Neural progenitor cell (in vitro differentiated cells): ENCODE data around the gene GSDMA. TPM values are rescaled to one million over a fixed set of nuclear protein-coding genes. Genes with fewer than 3 reads are reported as not detected.
"Not testable (repeated sequence)": the region's sequence is repeated elsewhere in the genome, so short reads cannot be mapped to it uniquely, and the experiment has no call there.

Experiments used
- DNase-seq: peaks from one replicate; pipeline ENCODE4 v3.0.0-alpha.2; 2016; ENCODE audit warnings: low spot score
- H2AFZ ChIP-seq: fragments of 200-600 bp; sonication (generic); replicated peaks from 2 replicates; pipeline ENCODE4 v1.6.1; 2016; ENCODE audit warnings: antibody characterized with exemption
- H3F3A ChIP-seq: fragments of 200-600 bp; sonication (generic); 2 replicates; pipeline ENCODE4 v1.6.1; 2016; ENCODE audit warnings: antibody characterized with exemption, low read depth
- H3K27ac ChIP-seq: fragments of 200-600 bp; sonication (generic); 2 replicates; pipeline ENCODE4 v1.5.1; 2016; ENCODE audit warnings: mild to moderate bottlenecking
- H3K27me3 ChIP-seq: fragments of 200-600 bp; sonication (generic); 2 replicates; pipeline ENCODE4 v1.6.1; 2016; ENCODE audit warnings: mild to moderate bottlenecking, moderate library complexity
- H3K36me3 ChIP-seq: fragments of 200-600 bp; sonication (generic); 2 replicates; pipeline ENCODE4 v1.5.1; 2016
- H3K4me1 ChIP-seq: fragments of 200-600 bp; sonication (generic); 2 replicates; pipeline ENCODE4 v1.6.1; 2016; ENCODE audit warnings: mixed run types
- H3K4me2 ChIP-seq: fragments of 200-600 bp; sonication (generic); 2 replicates; pipeline ENCODE4 v1.6.1; 2016
- H3K4me3 ChIP-seq: fragments of 200-600 bp; sonication (generic); 2 replicates; pipeline ENCODE4 v1.5.1; 2016
- H3K79me2 ChIP-seq: fragments of 200-600 bp; sonication (generic); 2 replicates; pipeline ENCODE4 v1.6.1; 2016; ENCODE audit warnings: low read depth
- H3K9ac ChIP-seq: fragments of 200-600 bp; sonication (generic); 2 replicates; pipeline ENCODE4 v1.6.1; 2016
- H3K9me3 ChIP-seq: fragments of 200-600 bp; sonication (generic); 2 replicates; pipeline ENCODE4 v1.5.1; 2016; ENCODE audit warnings: low read depth
- H4K20me1 ChIP-seq: fragments of 200-600 bp; sonication (generic); 2 replicates; pipeline ENCODE4 v1.6.1; 2016; ENCODE audit warnings: low read depth
- H3K27ac Mint-ChIP-seq: 3 replicates; pipeline ENCODE4 v1.8.0; 2021; ENCODE audit warnings: mixed read lengths
- H3K27me3 Mint-ChIP-seq: 2 replicates; pipeline ENCODE4 v1.8.0; 2022; ENCODE audit warnings: low read depth, mild to moderate bottlenecking, inconsistent platforms, moderate library complexity, mixed read lengths; ENCODE audit not compliant: insufficient read depth
- H3K36me3 Mint-ChIP-seq: 3 replicates; pipeline ENCODE4 v1.8.0; 2021; ENCODE audit warnings: mixed read lengths
- H3K4me1 Mint-ChIP-seq: 3 replicates; pipeline ENCODE4 v1.8.0; 2021; ENCODE audit warnings: mixed read lengths
- H3K4me3 Mint-ChIP-seq: 3 replicates; pipeline ENCODE4 v1.8.0; 2021; ENCODE audit warnings: mild to moderate bottlenecking, moderate library complexity, mixed read lengths
- H3K9me3 Mint-ChIP-seq: 3 replicates; pipeline ENCODE4 v1.8.0; 2020; ENCODE audit warnings: mixed read lengths
- EZH2 ChIP-seq: fragments of 200-600 bp; sonication (generic); IDR thresholded peaks from 2 replicates; pipeline ENCODE4 v1.6.1; 2017; ENCODE audit warnings: antibody characterized with exemption, mild to moderate bottlenecking, moderate library complexity
- EZH2phosphoT487 ChIP-seq: fragments of 200-600 bp; sonication (generic); IDR thresholded peaks from 2 replicates; pipeline ENCODE4 v1.6.1; 2017; ENCODE audit warnings: antibody characterized with exemption
- total RNA-seq: library from RNA; depleted of rRNA; stranded (reverse); fragments of >200 nt; gene quantifications from 2 replicates; pipeline ENCODE4 v1.2.3, GENCODE V29; 2015; ENCODE audit warnings: low replicate concordance
- TF ChIP-seq, protein P1 (sequence below): fragments of 200-600 bp; sonication (generic); IDR thresholded peaks from 2 replicates; pipeline ENCODE4 v1.5.1; 2017; ENCODE audit warnings: antibody characterized with exemption, mild to moderate bottlenecking

The GSDMA gene
- total RNA-seq, 1 donor from 2014 or later: not detected

- Mint-ChIP-seq H3K4me1 (no peaks in the 10 kb centered on the region), H3K27me3 (no peaks in the 10 kb centered on the region), H3K9me3 (no peaks in the 10 kb centered on the region), H3K4me3 (peak overlapping the region; percentile 18), H3K27ac (peak overlapping the region; percentile 42), H3K36me3 (peaks cover 21% of the 10 kb centered on the region)
- Histone ChIP-seq H3K4me2 (no peak overlapping the region), H3K36me3 (no peaks in the 10 kb centered on the region), H3K9me3 (no peaks in the 10 kb centered on the region), H3K4me3 (no peak overlapping the region), H3F3A (peaks cover 11% of the 10 kb centered on the region), H3K27ac (no peak overlapping the region), H4K20me1 (no peaks in the 10 kb centered on the region), H2AFZ (no peak overlapping the region), H3K9ac (no peak overlapping the region), H3K27me3 (no peaks in the 10 kb centered on the region), H3K79me2 (no peaks in the 10 kb centered on the region), H3K4me1 (no peaks in the 10 kb centered on the region)
- no peak for TF ChIP-seq EZH2phosphoT487
- TF ChIP-seq, protein P1, sequence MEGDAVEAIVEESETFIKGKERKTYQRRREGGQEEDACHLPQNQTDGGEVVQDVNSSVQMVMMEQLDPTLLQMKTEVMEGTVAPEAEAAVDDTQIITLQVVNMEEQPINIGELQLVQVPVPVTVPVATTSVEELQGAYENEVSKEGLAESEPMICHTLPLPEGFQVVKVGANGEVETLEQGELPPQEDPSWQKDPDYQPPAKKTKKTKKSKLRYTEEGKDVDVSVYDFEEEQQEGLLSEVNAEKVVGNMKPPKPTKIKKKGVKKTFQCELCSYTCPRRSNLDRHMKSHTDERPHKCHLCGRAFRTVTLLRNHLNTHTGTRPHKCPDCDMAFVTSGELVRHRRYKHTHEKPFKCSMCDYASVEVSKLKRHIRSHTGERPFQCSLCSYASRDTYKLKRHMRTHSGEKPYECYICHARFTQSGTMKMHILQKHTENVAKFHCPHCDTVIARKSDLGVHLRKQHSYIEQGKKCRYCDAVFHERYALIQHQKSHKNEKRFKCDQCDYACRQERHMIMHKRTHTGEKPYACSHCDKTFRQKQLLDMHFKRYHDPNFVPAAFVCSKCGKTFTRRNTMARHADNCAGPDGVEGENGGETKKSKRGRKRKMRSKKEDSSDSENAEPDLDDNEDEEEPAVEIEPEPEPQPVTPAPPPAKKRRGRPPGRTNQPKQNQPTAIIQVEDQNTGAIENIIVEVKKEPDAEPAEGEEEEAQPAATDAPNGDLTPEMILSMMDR: no peak
- no peak for TF ChIP-seq EZH2
- DNase-seq: no peak
These were observed 34.0 kb downstream of the GSDMA start for GRCh38 chr17:39996800-39997199.

DNA sequence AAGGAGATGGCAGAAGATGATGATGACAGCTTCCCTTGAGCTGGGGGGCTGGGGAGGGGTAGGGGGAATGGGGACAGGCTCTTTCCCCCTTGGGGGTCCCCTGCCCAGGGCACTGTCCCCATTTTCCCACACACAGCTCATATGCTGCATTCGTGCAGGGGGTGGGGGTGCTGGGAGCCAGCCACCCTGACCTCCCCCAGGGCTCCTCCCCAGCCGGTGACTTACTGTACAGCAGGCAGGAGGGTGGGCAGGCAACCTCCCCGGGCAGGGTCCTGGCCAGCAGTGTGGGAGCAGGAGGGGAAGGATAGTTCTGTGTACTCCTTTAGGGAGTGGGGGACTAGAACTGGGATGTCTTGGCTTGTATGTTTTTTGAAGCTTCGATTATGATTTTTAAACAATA is 34.7 kb downstream of the GSDMA start:
- Mint-ChIP-seq H3K27me3 (no peaks in the 10 kb centered on the region), H3K27ac (no peak overlapping the region), H3K4me1 (no peaks in the 10 kb centered on the region), H3K9me3 (no peaks in the 10 kb centered on the region), H3K4me3 (no peak overlapping the region), H3K36me3 (peaks cover 21% of the 10 kb centered on the region)
- Histone ChIP-seq H2AFZ (no peak overlapping the region), H3F3A (peaks cover 11% of the 10 kb centered on the region), H3K4me2 (no peak overlapping the region), H3K9ac (no peak overlapping the region), H3K36me3 (no peaks in the 10 kb centered on the region), H3K79me2 (no peaks in the 10 kb centered on the region), H3K27ac (no peak overlapping the region), H3K4me3 (no peak overlapping the region), H4K20me1 (no peaks in the 10 kb centered on the region), H3K4me1 (no peaks in the 10 kb centered on the region), H3K27me3 (no peaks in the 10 kb centered on the region), H3K9me3 (no peaks in the 10 kb centered on the region)
- DNase-seq: no peak
- no peak for TF ChIP-seq EZH2phosphoT487
- TF ChIP-seq EZH2: no peak

DNA sequence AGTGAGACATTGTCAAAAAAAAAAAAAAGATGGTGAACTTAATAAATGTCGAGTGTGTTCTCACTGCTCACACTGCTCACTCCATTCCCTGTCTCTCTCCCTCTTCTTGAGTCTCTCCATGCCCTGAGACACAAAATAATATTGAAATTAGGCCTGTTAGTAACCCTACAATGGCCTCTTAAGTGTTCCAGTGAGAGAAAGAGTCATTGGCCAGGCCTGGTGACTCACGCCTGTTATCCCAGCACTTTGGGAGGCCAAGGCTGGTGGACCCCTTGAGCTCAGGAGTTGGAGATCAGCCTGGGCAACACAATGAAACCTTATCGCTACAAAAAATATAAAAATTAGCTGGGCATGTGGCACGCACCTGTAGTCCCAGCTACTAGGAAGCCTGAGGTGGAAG is 36.3 kb downstream of the GSDMA start:
- H3K27ac Mint-ChIP-seq: no peak overlapping the region
- H3K9me3 Mint-ChIP-seq: no peaks in the 10 kb centered on the region
- peaks cover 11% of the 10 kb centered on the region for H3F3A ChIP-seq
- no peak overlapping the region for H3K9ac ChIP-seq
- no peak overlapping the region for H2AFZ ChIP-seq
- H4K20me1 ChIP-seq: no peaks in the 10 kb centered on the region
- no peaks in the 10 kb centered on the region for H3K27me3 ChIP-seq
- no peaks in the 10 kb centered on the region for H3K4me1 ChIP-seq
- no peak overlapping the region for H3K4me3 ChIP-seq
- DNase-seq: no peak
- H3K79me2 ChIP-seq: no peaks in the 10 kb centered on the region
- no peak overlapping the region for H3K4me2 ChIP-seq
- no peak overlapping the region for H3K27ac ChIP-seq
- peaks cover 18% of the 10 kb centered on the region for H3K36me3 Mint-ChIP-seq
- TF ChIP-seq, protein P1: no peak
- TF ChIP-seq EZH2phosphoT487 (no peak), EZH2 (no peak)
- no peak overlapping the region for H3K4me3 Mint-ChIP-seq
- H3K36me3 ChIP-seq: no peaks in the 10 kb centered on the region
- H3K4me1 Mint-ChIP-seq: no peaks in the 10 kb centered on the region
- peaks cover under 1% of the 10 kb centered on the region for H3K27me3 Mint-ChIP-seq
- no peaks in the 10 kb centered on the region for H3K9me3 ChIP-seq

DNA sequence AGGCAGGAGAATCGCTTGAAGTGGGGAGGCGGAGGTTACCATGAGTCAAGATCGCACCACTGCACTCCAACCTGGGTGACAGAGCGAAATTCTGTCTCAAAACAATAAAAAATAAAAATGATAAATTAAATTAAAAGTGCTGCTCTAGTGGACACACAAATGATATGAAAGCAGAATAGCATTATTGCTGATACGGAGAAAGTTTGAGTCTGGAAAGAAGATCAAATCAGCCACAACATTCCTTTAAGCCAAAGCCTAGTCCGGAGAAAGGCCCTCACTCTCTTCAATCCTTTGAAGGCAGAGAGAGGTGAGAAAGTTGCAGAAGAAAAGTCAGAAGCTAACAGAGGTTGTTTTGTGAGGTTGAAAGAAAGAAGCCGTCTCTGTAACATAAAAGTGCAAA is 37.4 kb downstream of the GSDMA start:
- Histone ChIP-seq H3K4me1 (no peaks in the 10 kb centered on the region), H2AFZ (no peak overlapping the region), H3K27ac (peak overlapping the region; percentile 29), H3K9me3 (no peaks in the 10 kb centered on the region), H3F3A (peaks cover 11% of the 10 kb centered on the region), H4K20me1 (no peaks in the 10 kb centered on the region), H3K4me2 (no peak overlapping the region), H3K27me3 (no peaks in the 10 kb centered on the region), H3K9ac (no peak overlapping the region), H3K4me3 (no peak overlapping the region), H3K36me3 (no peaks in the 10 kb centered on the region), H3K79me2 (no peaks in the 10 kb centered on the region)
- Mint-ChIP-seq H3K9me3 (no peaks in the 10 kb centered on the region), H3K27me3 (peaks cover 2% of the 10 kb centered on the region), H3K4me1 (no peaks in the 10 kb centered on the region), H3K4me3 (no peak overlapping the region), H3K27ac (no peak overlapping the region), H3K36me3 (peaks cover 13% of the 10 kb centered on the region)
- TF ChIP-seq EZH2 (no peak), EZH2phosphoT487 (no peak)
- TF ChIP-seq, protein P1: no peak
- no peak for DNase-seq

DNA sequence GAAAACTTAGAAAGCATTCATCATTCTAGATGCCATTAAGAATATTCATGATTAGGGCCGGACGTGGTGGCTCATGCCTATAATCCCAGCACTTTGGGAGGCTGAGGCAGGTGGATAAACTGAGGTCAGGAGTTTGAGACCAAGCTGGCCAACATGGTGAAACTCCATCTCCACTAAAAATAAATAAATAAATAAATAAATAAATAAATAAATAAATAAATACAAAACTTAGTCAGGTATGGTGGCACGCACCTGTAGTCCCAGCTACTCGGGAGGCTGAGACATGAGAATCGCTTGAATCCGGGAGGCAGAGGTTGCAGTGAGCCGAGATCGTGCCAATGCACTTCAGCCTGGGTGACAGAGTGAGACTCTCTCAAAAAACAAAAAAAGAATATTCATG is 38.5 kb downstream of the GSDMA start:
- H3K36me3 ChIP-seq, H3K36me3 Mint-ChIP-seq, H3K9me3 ChIP-seq: not testable (repeated sequence)

More for the DNA sequence above, 38.5 kb downstream of the GSDMA start:
- not testable (repeated sequence) for H4K20me1 ChIP-seq, H3K27ac Mint-ChIP-seq, H3K9ac ChIP-seq, H3K27me3 ChIP-seq, H3K27me3 Mint-ChIP-seq, DNase-seq, H3K79me2 ChIP-seq, H2AFZ ChIP-seq, H3K4me3 ChIP-seq, H3K4me1 Mint-ChIP-seq, H3K4me1 ChIP-seq, H3K4me2 ChIP-seq, H3K4me3 Mint-ChIP-seq, H3K27ac ChIP-seq, H3K9me3 Mint-ChIP-seq
- peaks cover 11% of the 10 kb centered on the region for H3F3A ChIP-seq
